Loucy (cell line): ENCODE measurements around the gene CD79B.

Experiments used
- CTCF ChIP-seq: fragments of 200-600 bp; sonication (generic); conservative IDR thresholded peaks from 2 replicates; pipeline ENCODE4 v1.5.1; 2014; ENCODE audit warnings: mild to moderate bottlenecking, antibody characterized with exemption, low read length
- EZH2phosphoT487 ChIP-seq: fragments of 200-600 bp; IDR thresholded peaks from 2 replicates; pipeline ENCODE4 v1.6.1; 2018; ENCODE audit warnings: antibody characterized with exemption, mild to moderate bottlenecking, moderate library complexity, borderline replicate concordance

DNA sequence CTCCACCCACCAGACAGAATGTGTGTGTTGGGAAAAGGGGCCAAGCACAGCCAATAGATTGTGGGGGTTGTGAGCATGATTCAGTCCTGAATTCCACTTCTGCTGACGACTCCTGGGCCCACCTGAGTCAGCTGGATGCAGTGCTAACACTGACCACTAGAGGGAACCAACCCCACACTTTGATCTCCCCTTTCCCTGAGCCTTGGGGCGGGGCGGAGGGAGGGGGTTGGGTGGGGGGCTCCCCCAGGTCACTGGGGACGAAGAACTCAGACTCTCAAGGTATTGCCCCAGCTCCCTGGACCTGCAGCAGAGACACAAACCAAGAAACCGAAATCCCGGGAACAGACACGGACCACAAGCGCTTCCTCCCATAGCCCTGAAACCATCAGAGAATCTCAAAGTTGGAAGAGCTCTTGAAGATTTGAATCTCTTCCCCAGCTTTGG, 20.5 kb downstream of the CD79B start:
- peak; percentile 60 for TF ChIP-seq CTCF
- no peak for TF ChIP-seq EZH2phosphoT487
